ENCODE measurements around the gene MSMB. TPM values are rescaled to one million over a fixed set of nuclear protein-coding genes. Genes with fewer than 3 reads are reported as not detected.
A peak's percentile ranks its signal among the peaks of the same experiment; 100 is the strongest.
"Not testable (repeated sequence)": the region's sequence is repeated elsewhere in the genome, so short reads cannot be mapped to it uniquely, and the experiment has no call there.

Gene MSMB
- total RNA-seq (not detected), polyA plus RNA-seq (not detected)
- long read RNA-seq, donor 1, result 0 reads
- long read RNA-seq, donor 2, result 0 reads
- long read RNA-seq, donor 3, result 0 reads
- long read RNA-seq, donor 4, result 0 reads

GRCh38 chr10:46046261-46046660 is at the start of gene MSMB:
MSMB (minus strand) TSS chr10:46046269; CDS start chr10:46046237, 32 bp downstream.
- 86% methylated on average over 7 of the region's 7 CpGs for WGBS
- H3K27ac ChIP-seq (ENCODE audit: low read length), result no peak within 1 kb of the TSS
- intact Hi-C loops (cut with DNase I), result no loop called here
- DNase-seq (no peak), ATAC-seq (no peak)
- no peak within 1 kb of the TSS for H3K4me3 ChIP-seq (ENCODE audit: low read length)
- H3K4me1 ChIP-seq (ENCODE audit: control insufficient read depth, insufficient read depth, low read length), result no peaks in the 10 kb centered on the region
- no peaks in the 10 kb centered on the region for H3K9me3 ChIP-seq (ENCODE audit: control insufficient read depth, low read length)
- H3K27me3 ChIP-seq (ENCODE audit: control insufficient read depth, insufficient read depth), result no peaks in the 10 kb centered on the region

- intact Hi-C loops (cut with DNase I), result no loop called here
- Histone ChIP-seq H3K9me3 (ENCODE audit: control insufficient read depth, low read length) (no peaks in the 10 kb centered on the region), H3K27ac (ENCODE audit: low read length) (no peak overlapping the region), H3K27me3 (ENCODE audit: control insufficient read depth, insufficient read depth) (no peaks in the 10 kb centered on the region), H3K4me3 (ENCODE audit: low read length) (no peak overlapping the region), H3K4me1 (ENCODE audit: control insufficient read depth, insufficient read depth, low read length) (no peaks in the 10 kb centered on the region)
- 80% methylated on average over 15 of the region's 15 CpGs for WGBS
- ATAC-seq (no peak), DNase-seq (no peak)
Measured at GRCh38 chr10:46094931-46095750, 49.1 kb upstream of the MSMB start.

DNA sequence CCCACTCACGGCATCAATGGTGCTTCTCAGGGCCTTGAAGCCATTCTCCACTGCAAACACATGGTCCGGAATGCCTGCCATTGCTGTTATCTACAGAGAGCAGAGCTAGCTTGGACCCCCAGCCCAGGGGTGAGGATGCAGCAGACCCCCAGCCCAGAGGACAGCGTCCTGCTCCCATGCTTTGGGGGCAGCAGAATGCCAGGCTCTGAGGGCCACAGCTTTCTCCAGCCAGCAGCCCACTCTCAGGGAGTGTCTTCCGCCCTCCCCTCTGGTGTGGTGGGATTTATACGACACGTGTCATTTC is 48.1 kb upstream of the MSMB start:
- Histone ChIP-seq H3K27me3 (ENCODE audit: control insufficient read depth, insufficient read depth) (no peaks in the 10 kb centered on the region), H3K4me3 (ENCODE audit: low read length) (no peak overlapping the region), H3K9me3 (ENCODE audit: control insufficient read depth, low read length) (no peaks in the 10 kb centered on the region), H3K4me1 (ENCODE audit: control insufficient read depth, insufficient read depth, low read length) (no peaks in the 10 kb centered on the region), H3K27ac (ENCODE audit: low read length) (no peak overlapping the region)
- WGBS, result 85% methylated on average over 6 of the region's 6 CpGs
- ATAC-seq (no peak), DNase-seq (no peak)
- intact Hi-C loops (cut with DNase I), result no loop called here

- H3K9me3 ChIP-seq (ENCODE audit: control insufficient read depth, low read length); H3K4me3 ChIP-seq (ENCODE audit: low read length); H3K27me3 ChIP-seq (ENCODE audit: control insufficient read depth, insufficient read depth); H3K4me1 ChIP-seq (ENCODE audit: control insufficient read depth, insufficient read depth, low read length); DNase-seq; H3K27ac ChIP-seq (ENCODE audit: low read length); intact Hi-C loops (cut with DNase I): not testable (repeated sequence)
- 86% methylated on average over 9 of the region's 9 CpGs for WGBS
- peak in 1 of 2 donors; percentile 12 for ATAC-seq
Measured at GRCh38 chr10:46093316-46094196, 47.5 kb upstream of the MSMB start.

DNA sequence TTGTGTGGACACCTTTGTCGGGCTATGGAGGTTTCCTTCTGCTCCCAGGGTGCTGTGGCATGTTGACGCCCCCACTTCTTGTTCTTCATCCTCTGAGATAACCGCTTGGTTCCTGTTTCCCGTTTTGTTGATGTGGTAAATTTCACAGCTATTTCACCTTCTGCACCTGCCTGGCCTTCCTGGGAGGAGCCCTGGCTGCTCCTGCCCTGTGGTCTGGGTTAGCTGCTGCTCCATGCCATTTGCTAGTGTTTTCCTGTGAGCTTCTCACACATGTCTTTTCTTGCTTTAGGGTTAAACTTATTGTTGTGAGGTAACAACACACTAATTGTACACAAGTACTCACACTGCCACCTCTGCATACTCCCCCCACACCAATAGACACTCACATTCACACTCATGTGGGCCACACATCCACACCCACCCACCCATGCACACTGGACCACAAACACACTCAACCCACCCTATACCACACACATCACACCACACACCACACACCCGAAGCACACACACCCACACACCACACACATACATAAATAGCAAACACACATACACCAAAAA is 46.5 kb upstream of the MSMB start:
- no peaks in the 10 kb centered on the region for H3K9me3 ChIP-seq (ENCODE audit: control insufficient read depth, low read length)
- no peaks in the 10 kb centered on the region for H3K27me3 ChIP-seq (ENCODE audit: control insufficient read depth, insufficient read depth)
- ATAC-seq (no peak), DNase-seq (no peak)
- H3K4me3 ChIP-seq (ENCODE audit: low read length), result no peak overlapping the region
- no peaks in the 10 kb centered on the region for H3K4me1 ChIP-seq (ENCODE audit: control insufficient read depth, insufficient read depth, low read length)
- no peak overlapping the region for H3K27ac ChIP-seq (ENCODE audit: low read length)
- intact Hi-C loops (cut with DNase I), result no loop called here
- WGBS, result 40% methylated on average over 5 of the region's 5 CpGs

- Histone ChIP-seq H3K9me3 (ENCODE audit: control insufficient read depth, low read length) (no peaks in the 10 kb centered on the region), H3K27me3 (ENCODE audit: control insufficient read depth, insufficient read depth) (no peaks in the 10 kb centered on the region), H3K4me1 (ENCODE audit: control insufficient read depth, insufficient read depth, low read length) (no peaks in the 10 kb centered on the region), H3K4me3 (ENCODE audit: low read length) (no peak overlapping the region), H3K27ac (ENCODE audit: low read length) (no peak overlapping the region)
- no peak for ATAC-seq
- WGBS, result 61% methylated on average over 12 of the region's 12 CpGs
- intact Hi-C loops (cut with DNase I), result no loop called here
- no peak for DNase-seq
Measured at GRCh38 chr10:46091828-46092523, 45.9 kb upstream of the MSMB start.

DNA sequence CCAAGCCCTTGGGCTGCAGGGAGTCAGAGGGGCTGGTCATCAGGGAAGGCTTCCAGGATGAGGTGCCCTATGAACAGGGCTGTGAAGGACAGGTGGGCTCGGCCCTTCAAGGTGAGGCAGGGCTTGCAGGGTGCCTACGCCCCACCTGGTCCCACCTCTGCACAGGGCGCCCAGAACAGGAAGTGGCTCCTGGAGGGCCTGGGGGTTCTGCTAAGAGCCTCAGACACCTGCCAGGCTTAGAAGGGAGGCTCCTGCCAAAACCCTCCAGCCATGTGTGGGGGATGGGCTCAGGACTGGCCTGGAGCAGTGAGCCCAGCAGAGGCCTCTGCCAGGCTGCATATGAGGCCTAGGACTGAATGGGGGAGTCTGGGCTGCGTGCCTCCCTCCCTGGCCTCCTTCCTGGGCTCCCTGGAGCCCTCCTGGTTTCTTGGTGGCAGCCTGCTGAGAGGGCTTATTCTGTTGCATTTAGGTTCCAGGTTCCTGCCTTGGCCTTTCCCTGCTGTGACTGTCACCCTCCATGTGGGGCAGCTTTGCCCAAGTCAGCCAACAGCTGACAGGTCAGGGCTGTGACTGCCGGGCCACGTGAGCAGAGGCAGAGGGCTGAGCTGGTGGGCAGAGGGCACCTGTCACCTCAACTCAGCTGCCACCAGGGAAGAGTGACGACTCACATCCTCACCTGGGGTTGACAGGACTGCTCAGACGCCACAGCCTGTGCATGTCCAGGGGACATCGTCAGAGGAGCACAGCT is 45.2 kb upstream of the MSMB start:
- H3K4me1 ChIP-seq (ENCODE audit: control insufficient read depth, insufficient read depth, low read length), result no peaks in the 10 kb centered on the region
- no peak overlapping the region for H3K4me3 ChIP-seq (ENCODE audit: low read length)
- H3K27me3 ChIP-seq (ENCODE audit: control insufficient read depth, insufficient read depth), result no peaks in the 10 kb centered on the region
- ATAC-seq, result peak in 1 of 2 donors; percentile 25
- H3K9me3 ChIP-seq (ENCODE audit: control insufficient read depth, low read length), result no peaks in the 10 kb centered on the region
- no peak for DNase-seq
- WGBS, result 75% methylated on average over 9 of the region's 9 CpGs
- intact Hi-C loops (cut with DNase I), result no loop called here
- H3K27ac ChIP-seq (ENCODE audit: low read length), result no peak overlapping the region

DNA sequence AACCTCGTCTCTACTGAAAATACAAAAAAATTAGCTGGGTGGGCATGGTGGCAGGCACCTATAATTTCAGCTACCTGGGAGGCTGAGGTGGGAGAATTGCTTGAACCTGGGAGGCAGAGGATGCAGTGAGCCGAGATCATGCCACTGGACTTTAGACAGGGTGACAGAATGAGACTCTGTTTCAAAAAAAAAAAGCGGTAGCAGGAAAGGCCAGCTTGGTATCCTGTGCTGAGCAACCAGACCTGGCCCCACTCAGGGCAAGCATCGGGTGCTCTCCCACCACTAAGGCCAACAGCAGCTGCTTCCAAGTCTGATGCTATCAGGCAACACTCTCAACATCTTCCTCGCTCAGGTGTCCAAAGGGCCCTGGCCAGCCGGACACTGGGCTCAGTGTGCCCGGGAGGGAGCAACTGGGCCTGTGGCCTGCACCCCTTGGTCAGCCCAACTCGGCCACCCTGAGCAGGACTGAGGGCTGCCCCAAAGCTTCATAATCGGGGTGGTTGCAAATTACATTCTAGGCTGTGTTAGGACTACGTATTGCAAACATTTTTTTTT is 44.3 kb upstream of the MSMB start:
- WGBS, result 91% methylated on average over 10 of the region's 10 CpGs
- Histone ChIP-seq H3K9me3 (ENCODE audit: control insufficient read depth, low read length) (no peaks in the 10 kb centered on the region), H3K27ac (ENCODE audit: low read length) (no peak overlapping the region), H3K27me3 (ENCODE audit: control insufficient read depth, insufficient read depth) (no peaks in the 10 kb centered on the region), H3K4me1 (ENCODE audit: control insufficient read depth, insufficient read depth, low read length) (no peaks in the 10 kb centered on the region), H3K4me3 (ENCODE audit: low read length) (no peak overlapping the region)
- intact Hi-C loops (cut with DNase I), result no loop called here
- DNase-seq, result no peak
- ATAC-seq, result no peak

- 90% methylated on average over 11 of the region's 11 CpGs for WGBS
- H3K4me1 ChIP-seq (ENCODE audit: control insufficient read depth, insufficient read depth, low read length); DNase-seq; H3K9me3 ChIP-seq (ENCODE audit: control insufficient read depth, low read length); ATAC-seq; H3K4me3 ChIP-seq (ENCODE audit: low read length); intact Hi-C loops (cut with DNase I); H3K27me3 ChIP-seq (ENCODE audit: control insufficient read depth, insufficient read depth); H3K27ac ChIP-seq (ENCODE audit: low read length): not testable (repeated sequence)
Measured at GRCh38 chr10:46087381-46087780, 41.3 kb upstream of the MSMB start.
